Esophagus (tissue), 2 donors: ENCODE measurements around the gene CSNK1D. TPM values are rescaled to one million over a fixed set of nuclear protein-coding genes. Genes with fewer than 3 reads are reported as not detected.

ENCODE experiments used
- H3K27ac ChIP-seq, 2 donors: one replicate each; pipeline ENCODE4 v1.5.1; 2013; ENCODE audit warnings: low read depth in 2 of 2, mild to moderate bottlenecking in 2 of 2, inconsistent platforms in 1 of 2, low read length in 1 of 2, moderate library complexity in 1 of 2
- H3K27me3 ChIP-seq, 2 donors: one replicate each; pipeline ENCODE4 v1.6.1; 2013; ENCODE audit warnings: low read length in 2 of 2, control low read depth in 1 of 2, mild to moderate bottlenecking in 1 of 2; ENCODE audit not compliant: insufficient read depth in 2 of 2, control insufficient read depth in 1 of 2
- H3K36me3 ChIP-seq, 2 donors: one replicate each; pipeline ENCODE4 v1.6.1; 2013; ENCODE audit warnings: low read length in 1 of 2; ENCODE audit not compliant: control insufficient read depth in 2 of 2, insufficient read depth in 2 of 2
- H3K4me1 ChIP-seq, 2 donors: one replicate each; pipeline ENCODE4 v1.6.1; 2013; ENCODE audit warnings: low read length in 1 of 2; ENCODE audit not compliant: control insufficient read depth in 2 of 2, insufficient read depth in 2 of 2
- H3K4me3 ChIP-seq, 2 donors: one replicate each; pipeline ENCODE4 v1.5.1; 2013; ENCODE audit warnings: low read length in 2 of 2, mild to moderate bottlenecking in 2 of 2, low read depth in 1 of 2, moderate library complexity in 1 of 2
- H3K9me3 ChIP-seq, 2 donors: one replicate each; pipeline ENCODE4 v1.6.1; 2013; ENCODE audit warnings: mild to moderate bottlenecking in 2 of 2, low read depth in 1 of 2, low read length in 1 of 2, moderate library complexity in 1 of 2; ENCODE audit not compliant: control insufficient read depth in 2 of 2, insufficient read depth in 1 of 2
- WGBS, 2 donors: extraction: QIAGEN DNeasy Blood & Tissue Kit; methylation state at CpG; one replicate each; pipeline ENCODE4 v1.1.7; 2013; 5-methylcytosine and 5-hydroxymethylcytosine counted together
- polyA plus RNA-seq, 2 donors: library from polyadenylated mRNA; stranded (reverse); fragments of 200-250 nt; gene quantifications; one replicate each; pipeline ENCODE4 v1.2.3, GENCODE V29; 2013
- donor health status: healthy with polysubstance abuse.
- donor health status: Bipolar disorder and iron deficiency.

CSNK1D gene
- polyA plus RNA-seq, 2 donors, result 63.7 to 79.6 TPM

DNA sequence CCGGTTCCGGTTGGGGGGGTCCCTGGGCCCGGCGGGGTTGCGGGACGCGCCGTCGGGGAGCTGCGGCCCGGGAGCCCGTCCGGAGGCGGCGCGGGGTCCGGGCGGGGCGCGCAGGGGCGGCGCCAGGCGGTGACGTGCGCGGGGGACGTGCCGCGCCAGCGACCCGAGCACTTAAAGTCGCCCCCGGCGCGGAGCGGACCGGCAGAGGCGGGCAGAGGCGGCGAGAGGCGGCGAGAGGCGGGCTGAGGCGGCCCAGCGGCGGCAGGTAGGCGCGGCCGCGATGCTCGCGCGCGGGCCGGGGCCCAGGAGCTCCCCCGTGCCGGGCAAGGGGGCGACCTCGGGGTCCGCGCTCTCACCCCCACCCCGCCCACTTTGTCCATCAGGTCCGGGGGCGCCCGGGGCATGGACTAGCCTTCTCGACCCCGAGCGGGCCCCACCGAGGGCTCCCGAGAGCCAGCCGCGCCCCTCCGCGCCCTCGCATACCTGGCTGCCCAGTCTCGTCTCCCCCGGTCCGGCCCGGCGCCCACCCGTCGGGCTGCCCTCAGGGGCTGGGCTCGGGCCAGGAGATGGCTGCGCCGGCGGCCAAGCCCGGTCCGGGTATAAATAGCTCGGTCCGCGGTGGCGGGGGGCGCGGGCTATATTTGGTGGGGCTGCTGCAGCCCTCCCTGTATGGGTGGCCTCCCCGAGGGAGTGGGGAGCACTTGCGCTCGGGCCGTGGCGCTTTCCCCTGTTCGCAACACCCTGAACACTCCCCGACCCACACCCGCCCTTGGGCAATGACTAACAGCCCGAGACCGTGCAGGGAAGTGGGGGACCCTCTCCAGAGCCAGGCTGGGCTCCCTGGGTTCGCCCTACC lies 44.4 kb downstream of the CSNK1D start, which contains the start of gene SLC16A3:
Gene SLC16A3, plus strand, starts transcription at position 201 of the 856 bp plus-strand sequence. CDS start 6,967 bp downstream, outside the sequence.
- peak within 1 kb of the TSS; percentile 79 to 87 for H3K27ac ChIP-seq
- 5 to 9% methylated on average over 53 to 105 of the region's 105 CpGs for WGBS, 2 donors
- H3K9me3 ChIP-seq, result no peaks in the 10 kb centered on the region
- peaks cover 3 to 11% of the 10 kb centered on the region in 2 donors for H3K4me1 ChIP-seq
- no peaks in the 10 kb centered on the region for H3K27me3 ChIP-seq
- H3K36me3 ChIP-seq, result no peaks in the 10 kb centered on the region
- peak within 1 kb of the TSS; percentile 46 to 53 for H3K4me3 ChIP-seq

GRCh38 chr17:82228278-82228841 lies 45.1 kb downstream of the CSNK1D start:
- Histone ChIP-seq H3K27me3 (no peaks in the 10 kb centered on the region), H3K27ac (peak overlapping the region; percentile 75 to 87), H3K9me3 (no peaks in the 10 kb centered on the region), H3K36me3 (no peaks in the 10 kb centered on the region), H3K4me1 (peaks cover 3 to 11% of the 10 kb centered on the region in 2 donors), H3K4me3 (peak overlapping the region; percentile 46 to 53)
- WGBS, 2 donors, result 9 to 12% methylated on average over 44 to 63 of the region's 63 CpGs

GRCh38 chr17:82227629-82228277 lies 45.7 kb downstream of the CSNK1D start:
- H3K36me3 ChIP-seq, result no peaks in the 10 kb centered on the region
- H3K27ac ChIP-seq, result peak overlapping the region; percentile 75 to 87
- H3K4me3 ChIP-seq, result peak overlapping the region; percentile 46 to 53
- no peaks in the 10 kb centered on the region for H3K27me3 ChIP-seq
- H3K4me1 ChIP-seq, result peaks cover 3 to 11% of the 10 kb centered on the region in 2 donors
- no peaks in the 10 kb centered on the region for H3K9me3 ChIP-seq
- WGBS, 2 donors, result 67 to 68% methylated on average over 18 of the region's 18 CpGs

DNA sequence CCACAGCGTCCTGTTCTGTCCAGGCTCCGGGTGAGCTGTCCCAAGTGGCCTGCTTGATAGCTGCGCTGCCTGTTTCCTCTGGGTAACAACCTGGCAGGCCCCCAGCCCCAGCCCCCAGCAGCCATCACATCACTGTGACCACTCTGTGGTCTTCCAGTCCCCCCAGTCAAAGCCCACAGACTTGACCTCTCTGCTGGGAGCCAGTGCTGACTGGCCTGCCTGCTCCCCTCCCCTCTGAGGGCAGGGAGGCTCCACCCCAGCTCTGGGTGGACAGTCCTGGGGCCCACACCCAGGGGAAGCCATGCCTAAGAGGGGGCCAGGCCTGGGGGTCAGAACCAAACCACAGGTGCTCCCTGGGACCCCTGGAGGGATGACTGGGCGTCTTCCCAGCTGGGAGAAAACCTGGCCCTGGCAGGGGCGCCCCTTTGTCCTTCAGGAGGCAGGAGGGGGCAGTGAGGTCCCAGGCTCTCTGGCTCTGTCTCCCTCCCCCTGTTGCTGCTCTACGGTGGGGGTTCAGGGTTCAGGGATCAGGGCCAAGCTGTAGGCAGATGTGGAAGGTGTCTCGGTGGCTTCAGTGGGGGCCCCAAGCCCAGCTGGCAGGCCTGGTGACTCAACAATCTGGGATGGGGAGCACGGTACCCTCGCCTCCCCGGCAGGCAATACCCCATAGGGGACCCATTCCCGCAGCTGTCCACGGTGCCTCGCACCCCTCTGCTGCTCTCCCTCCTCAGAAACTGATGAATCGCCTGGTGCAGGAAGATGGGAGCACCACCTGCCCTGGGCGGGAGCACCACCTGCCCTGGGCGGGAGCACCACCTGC lies 46.5 kb downstream of the CSNK1D start:
- WGBS, 2 donors, result 82 to 88% methylated on average over 14 to 16 of the region's 16 CpGs
- Histone ChIP-seq H3K9me3 (no peaks in the 10 kb centered on the region), H3K36me3 (no peaks in the 10 kb centered on the region), H3K4me3 (no peak overlapping the region), H3K27ac (no peak overlapping the region), H3K27me3 (no peaks in the 10 kb centered on the region), H3K4me1 (peaks cover 3 to 11% of the 10 kb centered on the region in 2 donors)

GRCh38 chr17:82226146-82226808 lies 47.2 kb downstream of the CSNK1D start:
- no peaks in the 10 kb centered on the region for H3K9me3 ChIP-seq
- H3K27ac ChIP-seq, result no peak overlapping the region
- 89 to 90% methylated on average over 15 of the region's 15 CpGs for WGBS, 2 donors
- H3K4me1 ChIP-seq, result peaks cover 3 to 11% of the 10 kb centered on the region in 2 donors
- no peaks in the 10 kb centered on the region for H3K36me3 ChIP-seq
- no peaks in the 10 kb centered on the region for H3K27me3 ChIP-seq
- no peak overlapping the region for H3K4me3 ChIP-seq

GRCh38 chr17:82225368-82226029 lies 48.0 kb downstream of the CSNK1D start:
- Histone ChIP-seq H3K36me3 (no peaks in the 10 kb centered on the region), H3K9me3 (no peaks in the 10 kb centered on the region), H3K27ac (no peak overlapping the region), H3K4me3 (no peak overlapping the region), H3K4me1 (peaks cover 3 to 7% of the 10 kb centered on the region in 2 donors), H3K27me3 (no peaks in the 10 kb centered on the region)
- 78 to 80% methylated on average over 24 of the region's 24 CpGs for WGBS, 2 donors

DNA sequence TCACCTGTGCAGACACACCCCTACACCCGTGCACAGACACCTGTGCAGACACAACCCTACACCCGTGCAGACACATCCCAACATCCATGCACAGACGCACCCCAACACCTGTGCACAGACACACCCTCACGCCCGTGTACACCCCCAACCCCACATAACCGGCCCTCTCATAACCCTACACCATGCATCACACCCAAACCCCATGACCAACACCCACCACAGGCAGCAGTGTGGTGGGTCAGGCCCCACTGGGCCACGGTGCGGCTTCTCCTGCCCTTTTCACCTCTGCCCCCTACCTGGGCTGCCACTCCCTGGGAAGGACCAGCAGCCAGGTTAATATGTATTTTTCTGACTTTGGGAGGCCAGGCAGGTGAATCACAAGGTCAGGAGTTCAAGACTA lies 48.8 kb downstream of the CSNK1D start:
- H3K27me3 ChIP-seq, result no peaks in the 10 kb centered on the region
- peaks cover 3 to 5% of the 10 kb centered on the region in 2 donors for H3K4me1 ChIP-seq
- H3K36me3 ChIP-seq, result no peaks in the 10 kb centered on the region
- 64 to 65% methylated on average over 8 of the region's 8 CpGs for WGBS, 2 donors
- no peaks in the 10 kb centered on the region for H3K9me3 ChIP-seq
- H3K4me3 ChIP-seq, result no peak overlapping the region
- no peak overlapping the region for H3K27ac ChIP-seq

- H3K4me1 ChIP-seq, result peaks cover 3 to 5% of the 10 kb centered on the region in 2 donors
- no peaks in the 10 kb centered on the region for H3K9me3 ChIP-seq
- H3K27me3 ChIP-seq, result no peaks in the 10 kb centered on the region
- H3K4me3 ChIP-seq, result no peak overlapping the region
- no peak overlapping the region for H3K27ac ChIP-seq
- 72 to 79% methylated on average over 5 of the region's 5 CpGs for WGBS, 2 donors
- no peaks in the 10 kb centered on the region for H3K36me3 ChIP-seq
Measured at GRCh38 chr17:82223517-82223916, 50.0 kb downstream of the CSNK1D start.
